Activated CD4-positive, alpha-beta T cell treated with anti-CD3 and anti-CD28 coated beads, Interleukin-2, amount 10 ng/mL, durations not matched to agents 7 days and 5 days (primary cell): ENCODE data around the gene CACNA1C. TPM values are rescaled to one million over a fixed set of nuclear protein-coding genes. Genes with fewer than 3 reads are reported as not detected.

Source experiments
- CTCF ChIA-PET: fragments of 350-600 bp; sonication (Branson Sonifier 250); formaldehyde crosslinking; loops from one replicate; lab custom pipeline; 2021; ENCODE audit warnings: antibody characterized with exemption; lab: Charles Lee
- POLR2A ChIA-PET: fragments of 350-600 bp; sonication (Branson Sonifier 250); formaldehyde crosslinking; loops from one replicate; lab custom pipeline; 2021; ENCODE audit warnings: antibody characterized with exemption; lab: Charles Lee
- DNase-seq: peaks from one replicate; pipeline ENCODE4 v3.0.0-alpha.2; 2020
- H3K27ac Mint-ChIP-seq: one replicate; pipeline ENCODE4 v1.8.0; 2021; ENCODE audit warnings: mild to moderate bottlenecking, moderate library complexity, mixed read lengths
- H3K27me3 Mint-ChIP-seq: one replicate; pipeline ENCODE4 v1.8.0; 2021; ENCODE audit warnings: mixed read lengths
- H3K36me3 Mint-ChIP-seq: one replicate; pipeline ENCODE4 v1.8.0; 2021; ENCODE audit warnings: low read depth, mixed read lengths
- H3K4me1 Mint-ChIP-seq: one replicate; pipeline ENCODE4 v1.8.0; 2021; ENCODE audit warnings: mixed read lengths
- H3K4me3 Mint-ChIP-seq: one replicate; pipeline ENCODE4 v1.8.0; 2021; ENCODE audit warnings: mild to moderate bottlenecking, moderate library complexity, mixed read lengths
- H3K9me3 Mint-ChIP-seq: one replicate; pipeline ENCODE4 v1.8.0; 2021; ENCODE audit warnings: mixed read lengths
- total RNA-seq, 2 experiments: library from RNA; stranded (reverse); gene quantifications; one replicate each; pipeline ENCODE4 v1.2.3, GENCODE V29; 2021

Gene CACNA1C
- total RNA-seq, 2 experiments from 2014 or later: 0.12 to 0.15 TPM

GRCh38 chr12:2297658-2298057, 244.9 kb downstream of the CACNA1C start:
- no peak for DNase-seq
- no peak overlapping the region for H3K27ac Mint-ChIP-seq
- H3K9me3 Mint-ChIP-seq: no peaks in the 10 kb centered on the region
- no peak overlapping the region for H3K4me3 Mint-ChIP-seq
- H3K27me3 Mint-ChIP-seq: no peaks in the 10 kb centered on the region
- peaks cover 18% of the 10 kb centered on the region for H3K4me1 Mint-ChIP-seq
- POLR2A ChIA-PET: no interaction called here
- CTCF ChIA-PET: interaction anchor here (0.5 kb wide), 1 partner anchor 13 kb away, joined by 4 read pairs; no protein-coding TSS in a partner anchor
- no peaks in the 10 kb centered on the region for H3K36me3 Mint-ChIP-seq

- CTCF ChIA-PET: no interaction called here
- H3K4me1 Mint-ChIP-seq: peaks cover 18% of the 10 kb centered on the region
- no peak overlapping the region for H3K27ac Mint-ChIP-seq
- POLR2A ChIA-PET: no interaction called here
- H3K36me3 Mint-ChIP-seq: no peaks in the 10 kb centered on the region
- H3K9me3 Mint-ChIP-seq: no peaks in the 10 kb centered on the region
- DNase-seq: no peak
- no peak overlapping the region for H3K4me3 Mint-ChIP-seq
- H3K27me3 Mint-ChIP-seq: no peaks in the 10 kb centered on the region
Measured at GRCh38 chr12:2298556-2299200, 245.9 kb downstream of the CACNA1C start.

- DNase-seq: no peak
Measured at GRCh38 chr12:2299206-2299605, 246.4 kb downstream of the CACNA1C start.

GRCh38 chr12:2300168-2300567, 247.4 kb downstream of the CACNA1C start:
- ChIA-PET POLR2A (no interaction called here), CTCF (interaction anchor here (1.3 kb wide), 1 partner anchor 14 kb away, joined by 3 read pairs; no protein-coding TSS in a partner anchor)
- Mint-ChIP-seq H3K4me1 (peaks cover 11% of the 10 kb centered on the region), H3K36me3 (no peaks in the 10 kb centered on the region), H3K27ac (no peak overlapping the region), H3K27me3 (no peaks in the 10 kb centered on the region), H3K9me3 (no peaks in the 10 kb centered on the region), H3K4me3 (no peak overlapping the region)
- DNase-seq: no peak

More at GRCh38 chr12:2299206-2299605, 246.4 kb downstream of the CACNA1C start:
- H3K9me3 Mint-ChIP-seq: no peaks in the 10 kb centered on the region
- no peak overlapping the region for H3K27ac Mint-ChIP-seq
- CTCF ChIA-PET: no interaction called here
- H3K36me3 Mint-ChIP-seq: no peaks in the 10 kb centered on the region
- H3K27me3 Mint-ChIP-seq: no peaks in the 10 kb centered on the region
- POLR2A ChIA-PET: no interaction called here
- H3K4me1 Mint-ChIP-seq: peaks cover 18% of the 10 kb centered on the region
- no peak overlapping the region for H3K4me3 Mint-ChIP-seq

- no peak for DNase-seq
- ChIA-PET POLR2A (no interaction called here), CTCF (interaction anchor here (1.3 kb wide), 1 partner anchor 15 kb away, joined by 3 read pairs; no protein-coding TSS in a partner anchor)
- H3K4me1 Mint-ChIP-seq: peaks cover 9% of the 10 kb centered on the region
- no peaks in the 10 kb centered on the region for H3K27me3 Mint-ChIP-seq
- H3K4me3 Mint-ChIP-seq: no peak overlapping the region
- no peaks in the 10 kb centered on the region for H3K36me3 Mint-ChIP-seq
- H3K9me3 Mint-ChIP-seq: no peaks in the 10 kb centered on the region
- H3K27ac Mint-ChIP-seq: peak overlapping the region; percentile 39
Measured at GRCh38 chr12:2300886-2301285, 248.1 kb downstream of the CACNA1C start.

GRCh38 chr12:2301531-2302461, 249.0 kb downstream of the CACNA1C start:
- CTCF ChIA-PET: no interaction called here
- DNase-seq: no peak
- H3K9me3 Mint-ChIP-seq: no peaks in the 10 kb centered on the region

GRCh38 chr12:2302711-2303580, 250.2 kb downstream of the CACNA1C start:
- H3K4me3 Mint-ChIP-seq: no peak overlapping the region
- DNase-seq: no peak
- no peak overlapping the region for H3K27ac Mint-ChIP-seq
- no peaks in the 10 kb centered on the region for H3K9me3 Mint-ChIP-seq
- peaks cover 9% of the 10 kb centered on the region for H3K4me1 Mint-ChIP-seq
- ChIA-PET POLR2A (no interaction called here), CTCF (interaction anchor here (0.6 kb wide), 1 partner anchor 741 kb away, joined by 3 read pairs; no protein-coding TSS in a partner anchor)
- no peaks in the 10 kb centered on the region for H3K36me3 Mint-ChIP-seq
- H3K27me3 Mint-ChIP-seq: no peaks in the 10 kb centered on the region

More at GRCh38 chr12:2301531-2302461, 249.0 kb downstream of the CACNA1C start:
- POLR2A ChIA-PET: no interaction called here
- Mint-ChIP-seq H3K36me3 (no peaks in the 10 kb centered on the region), H3K27me3 (no peaks in the 10 kb centered on the region), H3K4me1 (peaks cover 9% of the 10 kb centered on the region), H3K27ac (no peak overlapping the region), H3K4me3 (no peak overlapping the region)

- ChIA-PET POLR2A (no interaction called here), CTCF (no interaction called here)
- Mint-ChIP-seq H3K27ac (no peak overlapping the region), H3K4me3 (no peak overlapping the region), H3K36me3 (no peaks in the 10 kb centered on the region), H3K27me3 (no peaks in the 10 kb centered on the region), H3K4me1 (peaks cover 3% of the 10 kb centered on the region), H3K9me3 (no peaks in the 10 kb centered on the region)
- DNase-seq: no peak
Measured at GRCh38 chr12:2304223-2304622, 251.4 kb downstream of the CACNA1C start.

- Mint-ChIP-seq H3K9me3 (no peaks in the 10 kb centered on the region), H3K4me1 (no peaks in the 10 kb centered on the region), H3K27ac (no peak overlapping the region), H3K4me3 (no peak overlapping the region), H3K27me3 (no peaks in the 10 kb centered on the region), H3K36me3 (no peaks in the 10 kb centered on the region)
- CTCF ChIA-PET: no interaction called here
- DNase-seq: no peak
- POLR2A ChIA-PET: no interaction called here
Measured at GRCh38 chr12:2306012-2306411, 253.2 kb downstream of the CACNA1C start.

- CTCF ChIA-PET: interaction anchor here (0.6 kb wide), 1 partner anchor 355 kb away, joined by 5 read pairs; no protein-coding TSS in a partner anchor
- POLR2A ChIA-PET: no interaction called here
- no peaks in the 10 kb centered on the region for H3K36me3 Mint-ChIP-seq
- no peak overlapping the region for H3K27ac Mint-ChIP-seq
- H3K4me1 Mint-ChIP-seq: no peaks in the 10 kb centered on the region
- no peak overlapping the region for H3K4me3 Mint-ChIP-seq
- no peaks in the 10 kb centered on the region for H3K27me3 Mint-ChIP-seq
- no peak for DNase-seq
- no peaks in the 10 kb centered on the region for H3K9me3 Mint-ChIP-seq
Measured at GRCh38 chr12:2306735-2307134, 253.9 kb downstream of the CACNA1C start.

- Mint-ChIP-seq H3K4me3 (no peak overlapping the region), H3K36me3 (no peaks in the 10 kb centered on the region), H3K4me1 (no peaks in the 10 kb centered on the region), H3K27me3 (no peaks in the 10 kb centered on the region), H3K27ac (no peak overlapping the region), H3K9me3 (no peaks in the 10 kb centered on the region)
- ChIA-PET POLR2A (no interaction called here), CTCF (no interaction called here)
- DNase-seq: no peak
Measured at GRCh38 chr12:2307550-2307949, 254.8 kb downstream of the CACNA1C start.

GRCh38 chr12:2309647-2310046, 256.9 kb downstream of the CACNA1C start:
- Mint-ChIP-seq H3K9me3 (no peaks in the 10 kb centered on the region), H3K27ac (no peak overlapping the region), H3K27me3 (no peaks in the 10 kb centered on the region), H3K36me3 (no peaks in the 10 kb centered on the region), H3K4me3 (no peak overlapping the region), H3K4me1 (no peaks in the 10 kb centered on the region)
- no peak for DNase-seq
- ChIA-PET POLR2A (no interaction called here), CTCF (no interaction called here)
